Upper lobe of left lung (tissue), 6 donors: ENCODE data around the gene AGRN. TPM values are rescaled to one million over a fixed set of nuclear protein-coding genes. Genes with fewer than 3 reads are reported as not detected.
A peak's percentile ranks its signal among the peaks of the same experiment; 100 is the strongest.

Experiments used
- ATAC-seq, 2 donors: fragments of 200-7000 bp; cut with Tn5 transposase; one replicate each; pipeline ENCODE4 v1.9.1; 2022; ENCODE audit warnings: mild to moderate bottlenecking in 2 of 2, moderate library complexity in 2 of 2; ENCODE audit not compliant: low FRiP score in 2 of 2
- DNase-seq, 2 donors: peaks; one replicate each; pipeline ENCODE4 v3.0.0-alpha.2; 2019 to 2020
- H3K27ac ChIP-seq, 4 donors: fragments of 200-600 bp; sonication (generic); one replicate each; pipeline ENCODE4 v1.5.1; 2016 to 2019
- H3K27me3 ChIP-seq, 4 donors: fragments of 200-600 bp; sonication (generic); one replicate each; pipeline ENCODE4 v1.5.1; 2017 to 2019
- H3K36me3 ChIP-seq, 4 donors: fragments of 200-600 bp; sonication (generic); one replicate each; pipeline ENCODE4 v1.5.1; 2016 to 2019
- H3K4me1 ChIP-seq, 4 donors: fragments of 200-600 bp; sonication (generic); one replicate each; pipeline ENCODE4 v1.5.1; 2018 to 2019
- H3K4me3 ChIP-seq, 4 donors: fragments of 200-600 bp; sonication (generic); one replicate each; pipeline ENCODE4 v1.5.1; 2017 to 2019; ENCODE audit warnings: mild to moderate bottlenecking in 2 of 4, moderate library complexity in 1 of 4
- H3K9me3 ChIP-seq, 4 donors: fragments of 200-600 bp; sonication (generic); one replicate each; pipeline ENCODE4 v1.5.1; 2018 to 2019
- CTCF ChIP-seq, 6 experiments: fragments of 450-650 bp in 4 of 6; fragments of 200-600 bp in 2 of 6; sonication (generic) in 2 of 6; IDR thresholded peaks; one replicate each; pipeline ENCODE4 v1.5.1; 2016 to 2019; ENCODE audit warnings: antibody characterized with exemption in 6 of 6
- EP300 ChIP-seq, 4 donors: sonication (generic); formaldehyde crosslinking; IDR thresholded peaks; one replicate each; pipeline ENCODE4 v1.5.1; 2017; ENCODE audit warnings: antibody characterized with exemption in 4 of 4, control low read depth in 2 of 4
- POLR2A ChIP-seq, 4 donors: fragments of 450-650 bp; IDR thresholded peaks; one replicate each; pipeline ENCODE4 v1.5.1; 2016 to 2017; ENCODE audit warnings: antibody characterized with exemption in 4 of 4, mild to moderate bottlenecking in 2 of 4
- POLR2AphosphoS5 ChIP-seq, 2 donors: sonication (generic); formaldehyde crosslinking; IDR thresholded peaks; one replicate each; pipeline ENCODE4 v1.5.1; 2017; ENCODE audit warnings: antibody characterized with exemption in 2 of 2
- WGBS, 2 donors: methylation state at CpG; one replicate each; pipeline ENCODE4 v1.1.5; 2017 to 2018; 5-methylcytosine and 5-hydroxymethylcytosine counted together
- total RNA-seq, 6 donors: library from RNA; depleted of rRNA in 4 of 6; stranded (reverse); fragments of >200 nt in 4 of 6; gene quantifications; one replicate each; pipeline versions ENCODE4 v1.1.0 to v1.2.1, GENCODE V29; 2016 to 2021
- donor health status: DM: no; HTN: no; CAD: no; lungs with moderate emphysema.
- donor health status: DM: no; HTN: yes; CAD: no; lungs with severe emphysema.

The AGRN gene
- total RNA-seq, 6 donors from 2014 or later: 91.0 to 316 (median 157) TPM

- Histone ChIP-seq H3K27ac (peak overlapping the region; percentile 50 to 80 (median 60)), H3K9me3 (no peaks in the 10 kb centered on the region), H3K4me1 (peaks cover 18 to 39% (median 32%) of the 10 kb centered on the region in 4 donors), H3K4me3 (peak overlapping the region; percentile 16 to 66 (median 54)), H3K27me3 (peaks cover 0 to 29% (median 5%) of the 10 kb centered on the region in 4 donors), H3K36me3 (no peaks in the 10 kb centered on the region)
- WGBS, 2 donors: 3 to 7% methylated on average over 3 to 43 of the region's 55 CpGs
- ATAC-seq: peak; percentile 62 to 69
- peak; percentile 76 to 95 for DNase-seq
- TF ChIP-seq POLR2A (IDR thresholded peaks at IDR 0.05): peak in 1 of 4 donors; percentile 9
- TF ChIP-seq POLR2AphosphoS5 (IDR thresholded peaks at IDR 0.05): no peak
Observed at GRCh38 chr1:1068517-1069055, 48.7 kb downstream of the AGRN start.

GRCh38 chr1:1069056-1069710 is 49.3 kb downstream of the AGRN start:
- H3K27ac ChIP-seq: peak overlapping the region in 3 of 4 donors; percentile 55 to 80 (median 60)
- peaks cover 0 to 27% (median 7%) of the 10 kb centered on the region in 4 donors for H3K27me3 ChIP-seq
- 3% methylated on average over 12 of the region's 75 CpGs; no CpG with 5 or more reads in 1 of the 2 donors for WGBS, 2 donors
- ATAC-seq (peak; percentile 68 to 71), DNase-seq (peak; percentile 79 to 98)
- TF ChIP-seq POLR2AphosphoS5 (IDR thresholded peaks at IDR 0.05): no peak
- peak in 1 of 4 donors; percentile 5 for TF ChIP-seq EP300 (IDR thresholded peaks at IDR 0.05)
- TF ChIP-seq POLR2A (IDR thresholded peaks at IDR 0.05): peak in 1 of 4 donors; percentile 64
- H3K4me3 ChIP-seq: peak overlapping the region; percentile 16 to 66 (median 54)
- no peaks in the 10 kb centered on the region for H3K9me3 ChIP-seq
- peaks cover 14 to 39% (median 26%) of the 10 kb centered on the region in 4 donors for H3K4me1 ChIP-seq
- H3K36me3 ChIP-seq: no peaks in the 10 kb centered on the region

GRCh38 chr1:1069711-1070676 is 50.1 kb downstream of the AGRN start:
- DNase-seq (peak in 1 of 2 donors; percentile 88), ATAC-seq (no peak)
- no peaks in the 10 kb centered on the region for H3K9me3 ChIP-seq
- H3K36me3 ChIP-seq: no peaks in the 10 kb centered on the region
- peaks cover 0 to 27% (median 5%) of the 10 kb centered on the region in 4 donors for H3K27me3 ChIP-seq
- peak overlapping the region in 3 of 4 donors; percentile 49 to 66 (median 59) for H3K4me3 ChIP-seq
- 62 to 76% methylated on average over 14 to 26 of the region's 40 CpGs for WGBS, 2 donors
- H3K4me1 ChIP-seq: peaks cover 11 to 35% (median 25%) of the 10 kb centered on the region in 4 donors
- H3K27ac ChIP-seq: no peak overlapping the region
- no peak for TF ChIP-seq EP300 (IDR thresholded peaks at IDR 0.05)
- no peak for TF ChIP-seq POLR2AphosphoS5 (IDR thresholded peaks at IDR 0.05)
- no peak for TF ChIP-seq CTCF (IDR thresholded peaks at IDR 0.05)
- no peak for TF ChIP-seq POLR2A (IDR thresholded peaks at IDR 0.05)

GRCh38 chr1:1071486-1072298 is 51.8 kb downstream of the AGRN start:
- ATAC-seq (no peak), DNase-seq (peak in 1 of 2 donors; percentile 87)
- WGBS, 2 donors: 83 to 86% methylated on average over 6 to 55 of the region's 56 CpGs
- Histone ChIP-seq H3K4me1 (peaks cover 11 to 35% (median 25%) of the 10 kb centered on the region in 4 donors), H3K9me3 (no peaks in the 10 kb centered on the region), H3K36me3 (no peaks in the 10 kb centered on the region), H3K4me3 (no peak overlapping the region), H3K27ac (no peak overlapping the region), H3K27me3 (peaks cover 0 to 31% (median 5%) of the 10 kb centered on the region in 4 donors)
- no peak for TF ChIP-seq POLR2A (IDR thresholded peaks at IDR 0.05)
- no peak for TF ChIP-seq EP300 (IDR thresholded peaks at IDR 0.05)
- no peak for TF ChIP-seq CTCF (IDR thresholded peaks at IDR 0.05)
- TF ChIP-seq POLR2AphosphoS5 (IDR thresholded peaks at IDR 0.05): no peak

- Histone ChIP-seq H3K36me3 (no peaks in the 10 kb centered on the region), H3K27me3 (peaks cover 0 to 31% (median 5%) of the 10 kb centered on the region in 4 donors), H3K27ac (no peak overlapping the region), H3K9me3 (no peaks in the 10 kb centered on the region), H3K4me1 (peaks cover 11 to 35% (median 25%) of the 10 kb centered on the region in 4 donors), H3K4me3 (no peak overlapping the region)
- TF ChIP-seq EP300 (IDR thresholded peaks at IDR 0.05) (no peak), CTCF (IDR thresholded peaks at IDR 0.05) (no peak), POLR2AphosphoS5 (IDR thresholded peaks at IDR 0.05) (no peak), POLR2A (IDR thresholded peaks at IDR 0.05) (no peak)
- DNase-seq (no peak), ATAC-seq (no peak)
- WGBS, 2 donors: 67 to 83% methylated on average over 10 to 17 of the region's 21 CpGs
Observed at GRCh38 chr1:1072299-1072848, 52.5 kb downstream of the AGRN start.
